ENCODE results near the gene NUMB. TPM values are rescaled to one million over a fixed set of nuclear protein-coding genes. Genes with fewer than 3 reads are reported as not detected.

NUMB gene
- total and polyA plus RNA-seq, 2 of the 13 experiments (the other 11 are each of a cell fraction or from before 2014, with no cell fraction given), result 20.3 to 71.1 TPM

DNA sequence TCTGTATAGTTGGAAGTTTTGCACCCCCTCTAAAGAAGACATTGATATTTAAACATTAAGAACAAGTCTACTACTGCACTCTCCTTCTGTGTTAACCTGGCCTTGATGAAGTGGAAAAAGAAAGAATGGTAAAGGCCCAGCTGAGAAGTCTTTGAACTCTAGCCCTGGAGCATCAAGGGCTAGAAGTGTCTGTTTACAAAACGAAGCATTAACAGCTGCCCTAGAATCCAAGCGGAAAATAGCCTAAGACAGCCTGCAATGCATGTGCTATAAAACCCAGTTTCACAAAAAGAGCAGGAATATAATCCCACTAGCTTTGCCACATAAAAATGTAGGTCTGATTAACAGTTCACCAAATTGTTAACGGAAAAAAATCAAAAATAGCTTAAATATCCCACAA is 60.5 kb downstream of the NUMB start:
- ChIA-PET CTCF (ENCODE audit: low intra/inter-chr PET ratio, low total read pairs) (no interaction called here), POLR2A (no interaction called here)
- no peaks in the 10 kb centered on the region for H3K9me3 ChIP-seq (ENCODE audit: low read length)
- BruUV-seq (replicated peaks), result TSS peak; percentile 35
- TF ChIP-seq ZNF12 (CRISPR knock-in tag; IDR thresholded peaks at IDR 0.05) (no peak), HNF4A (CRISPR knock-in tag; IDR thresholded peaks at IDR 0.05) (peak; percentile 20; the same call in 1 of the 2 replicates), FOXK2 (IDR thresholded peaks at IDR 0.05) (no peak), SALL1 (CRISPR knock-in tag; IDR thresholded peaks at IDR 0.05) (no peak), NAIF1 (CRISPR knock-in tag; IDR thresholded peaks at IDR 0.05; ENCODE audit: borderline replicate concordance) (no peak), FOXA3 (CRISPR knock-in tag; IDR thresholded peaks at IDR 0.05) (no peak)
- TF ChIP-seq, protein P1, sequence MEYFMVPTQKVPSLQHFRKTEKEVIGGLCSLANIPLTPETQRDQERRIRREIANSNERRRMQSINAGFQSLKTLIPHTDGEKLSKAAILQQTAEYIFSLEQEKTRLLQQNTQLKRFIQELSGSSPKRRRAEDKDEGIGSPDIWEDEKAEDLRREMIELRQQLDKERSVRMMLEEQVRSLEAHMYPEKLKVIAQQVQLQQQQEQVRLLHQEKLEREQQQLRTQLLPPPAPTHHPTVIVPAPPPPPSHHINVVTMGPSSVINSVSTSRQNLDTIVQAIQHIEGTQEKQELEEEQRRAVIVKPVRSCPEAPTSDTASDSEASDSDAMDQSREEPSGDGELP (IDR thresholded peaks at IDR 0.05; ENCODE audit: borderline replicate concordance, low read depth), result peak; percentile 53; the same call in 1 of the 2 replicates
- TF ChIP-seq, protein P2, sequence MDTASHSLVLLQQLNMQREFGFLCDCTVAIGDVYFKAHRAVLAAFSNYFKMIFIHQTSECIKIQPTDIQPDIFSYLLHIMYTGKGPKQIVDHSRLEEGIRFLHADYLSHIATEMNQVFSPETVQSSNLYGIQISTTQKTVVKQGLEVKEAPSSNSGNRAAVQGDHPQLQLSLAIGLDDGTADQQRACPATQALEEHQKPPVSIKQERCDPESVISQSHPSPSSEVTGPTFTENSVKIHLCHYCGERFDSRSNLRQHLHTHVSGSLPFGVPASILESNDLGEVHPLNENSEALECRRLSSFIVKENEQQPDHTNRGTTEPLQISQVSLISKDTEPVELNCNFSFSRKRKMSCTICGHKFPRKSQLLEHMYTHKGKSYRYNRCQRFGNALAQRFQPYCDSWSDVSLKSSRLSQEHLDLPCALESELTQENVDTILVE (CRISPR knock-in tag; IDR thresholded peaks at IDR 0.05), result no peak
- FAIRE-seq (no peak), ATAC-seq (0 out of 3 replicates have a peak, but pooled peaks have one; percentile 34), DNase-seq (ENCODE audit: low spot score) (no peak)
- peaks cover 24% of the 10 kb centered on the region for H3K4me1 ChIP-seq (ENCODE audit: insufficient read depth, low read length)
- H3K36me3 ChIP-seq (replicated peaks in 1 of 2; ENCODE audit: control insufficient read depth in 1 of 2, insufficient read depth in 2 of 2, low read length in 2 of 2), result no peaks in the 10 kb centered on the region; a peak in 1 of 5 replicates
- intact Hi-C loops (cut with micrococcal nuclease; ENCODE audit: unreplicated experiment) (no loop called here), in situ Hi-C loops (cut with HindIII; ENCODE audit: extremely low pct_ligation_motif_present, low pct_unique_long_range_greater_than_20kb) (no loop called here)
- H3K9ac ChIP-seq (ENCODE audit: insufficient read depth, low read depth, low read length), result no peak overlapping the region
- H2AFZ ChIP-seq (ENCODE audit: low read length), result no peak overlapping the region
- peaks cover 10% of the 10 kb centered on the region for H3K79me2 ChIP-seq (ENCODE audit: insufficient read depth, low read length)
- H3K27me3 ChIP-seq (ENCODE audit: control insufficient read depth in 1 of 2, insufficient read depth in 2 of 2, low read length in 2 of 2), result no peaks in the 10 kb centered on the region
- H3K4me3 ChIP-seq (replicated peaks in 1 of 3; ENCODE audit: insufficient read depth in 1 of 3, low read depth in 2 of 3, low read length in 3 of 3), result no peak overlapping the region
- 62% methylated on average over 3 of the region's 3 CpGs for WGBS (ENCODE audit: low lambda C conversion rate)
- no peaks in the 10 kb centered on the region for H4K20me1 ChIP-seq (ENCODE audit: insufficient read depth, low read length)
- H3K27ac ChIP-seq (ENCODE audit: extremely low read length, insufficient read depth, low read length), result no peak overlapping the region
- H3K4me2 ChIP-seq (ENCODE audit: low read depth, low read length), result peak overlapping the region; percentile 10; the same call in 1 of the 2 replicates

DNA sequence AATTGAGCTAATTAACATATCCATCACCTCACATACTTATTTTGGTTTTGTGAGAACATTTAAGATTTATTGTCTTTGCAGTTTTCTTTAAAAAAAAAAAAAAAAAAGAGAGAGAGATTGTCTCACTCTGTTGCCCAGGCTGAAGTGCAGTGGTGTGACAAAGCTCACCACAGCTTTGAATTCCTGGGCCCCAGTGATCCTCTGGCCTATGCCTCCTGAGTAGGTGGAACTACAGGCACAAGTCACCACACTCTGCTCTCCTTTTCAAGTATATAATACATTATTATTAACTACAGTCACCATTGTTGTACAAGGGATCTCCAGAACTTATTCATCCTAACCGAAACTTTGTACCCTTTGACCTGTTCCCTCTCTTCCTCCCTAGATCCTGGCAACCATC is 64.0 kb downstream of the NUMB start:
- no peak for FAIRE-seq
- H3K9ac ChIP-seq (ENCODE audit: insufficient read depth, low read depth, low read length), result no peak overlapping the region
- no peak for TF ChIP-seq ZEB1 (IDR thresholded peaks at IDR 0.05; ENCODE audit: insufficient replicate concordance, low read depth)
- TF ChIP-seq SAP130 (CRISPR knock-in tag; IDR thresholded peaks at IDR 0.05; ENCODE audit: low read depth), result no peak
- TF ChIP-seq POLR2AphosphoS5 (IDR thresholded peaks at IDR 0.05; ENCODE audit: low read depth, low read length), result no peak
- TF ChIP-seq ZMYM2 (CRISPR knock-in tag; IDR thresholded peaks at IDR 0.05), result no peak
- H3K4me1 ChIP-seq (ENCODE audit: insufficient read depth, low read length), result peaks cover 24% of the 10 kb centered on the region
- WGBS (ENCODE audit: low lambda C conversion rate), result 90% methylated on average over 1 of the region's 1 CpG
- no peaks in the 10 kb centered on the region for H3K9me3 ChIP-seq (ENCODE audit: low read length)
- no peaks in the 10 kb centered on the region for H4K20me1 ChIP-seq (ENCODE audit: insufficient read depth, low read length)
- BruUV-seq (replicated peaks), result no TSS peak
- intact Hi-C loops (cut with micrococcal nuclease; ENCODE audit: unreplicated experiment) (no loop called here), in situ Hi-C loops (cut with HindIII; ENCODE audit: extremely low pct_ligation_motif_present, low pct_unique_long_range_greater_than_20kb) (no loop called here)
- no peak overlapping the region for H2AFZ ChIP-seq (ENCODE audit: low read length)
- DNase-seq (ENCODE audit: low spot score), result no peak
- ChIA-PET CTCF (ENCODE audit: low intra/inter-chr PET ratio, low total read pairs) (no interaction called here), POLR2A (no interaction called here)
- no peak for ATAC-seq
- H3K27me3 ChIP-seq (ENCODE audit: control insufficient read depth in 1 of 2, insufficient read depth in 2 of 2, low read length in 2 of 2), result no peaks in the 10 kb centered on the region
- H3K36me3 ChIP-seq (replicated peaks in 1 of 2; ENCODE audit: control insufficient read depth in 1 of 2, insufficient read depth in 2 of 2, low read length in 2 of 2), result no peaks in the 10 kb centered on the region; a peak in 1 of 5 replicates
- H3K27ac ChIP-seq (ENCODE audit: extremely low read length, insufficient read depth, low read length), result no peak overlapping the region
- no peak overlapping the region for H3K4me2 ChIP-seq (ENCODE audit: low read depth, low read length)
- no peak overlapping the region for H3K4me3 ChIP-seq (replicated peaks in 1 of 3; ENCODE audit: insufficient read depth in 1 of 3, low read depth in 2 of 3, low read length in 3 of 3)
- peaks cover 3% of the 10 kb centered on the region for H3K79me2 ChIP-seq (ENCODE audit: insufficient read depth, low read length)
